AG04449 (cell line): ENCODE results near the gene IQSEC1.

Experiments
- CTCF ChIA-PET: fragments of 350-600 bp; formaldehyde crosslinking; extraction: SDS; loops from one replicate; lab custom pipeline; 2021; ENCODE audit warnings: antibody characterized with exemption; lab: Yijun Ruan, JAX
- POLR2A ChIA-PET: fragments of 400-600, 350-600 bp; formaldehyde crosslinking; extraction: SDS; loops from one replicate; lab custom pipeline; 2020; ENCODE audit warnings: antibody characterized with exemption, inconsistent platforms; lab: Yijun Ruan, JAX
- DNase-seq: peaks from one replicate; pipeline ENCODE4 v3.0.0-alpha.2; 2010; ENCODE audit warnings: low read depth, low spot score
- H3K4me3 ChIP-seq: 2 replicates; pipeline ENCODE4 v1.5.1; 2011; ENCODE audit warnings: low read depth, mild to moderate bottlenecking, control low read depth, low read length
- CTCF ChIP-seq: IDR thresholded peaks from one replicate; pipeline ENCODE4 v1.5.1; 2011; ENCODE audit warnings: mild to moderate bottlenecking, moderate library complexity, low read length, control low read depth, inconsistent platforms; ENCODE audit not compliant: insufficient read depth; ENCODE audit errors: missing control alignments

The IQSEC1 gene

GRCh38 chr3:13043656-13044055 lies 29.6 kb downstream of the IQSEC1 start:
- no peak overlapping the region for H3K4me3 ChIP-seq
- DNase-seq, result no peak
- CTCF ChIA-PET, result no interaction called here
- POLR2A ChIA-PET, result no interaction called here
- TF ChIP-seq CTCF, result no peak

GRCh38 chr3:13042715-13043271 lies 30.4 kb downstream of the IQSEC1 start:
- ChIA-PET POLR2A (no interaction called here), CTCF (no interaction called here)
- DNase-seq, result no peak

GRCh38 chr3:13042127-13042701 lies 31.0 kb downstream of the IQSEC1 start:
- CTCF ChIA-PET, result no interaction called here
- POLR2A ChIA-PET, result no interaction called here
- no peak for DNase-seq
- no peak overlapping the region for H3K4me3 ChIP-seq
- no peak for TF ChIP-seq CTCF

More at GRCh38 chr3:13042715-13043271, 30.4 kb downstream of the IQSEC1 start:
- no peak for TF ChIP-seq CTCF
- H3K4me3 ChIP-seq, result no peak overlapping the region

GRCh38 chr3:13041113-13041776 lies 32.0 kb downstream of the IQSEC1 start:
- CTCF ChIA-PET, result no interaction called here

GRCh38 chr3:13040361-13041074 lies 32.7 kb downstream of the IQSEC1 start:
- POLR2A ChIA-PET, result no interaction called here
- no peak for TF ChIP-seq CTCF
- CTCF ChIA-PET, result interaction anchor here (1.7 kb wide), 1 partner anchor 9 kb away, joined by 5 read pairs; no protein-coding TSS in a partner anchor
- no peak overlapping the region for H3K4me3 ChIP-seq
- DNase-seq, result no peak

More at GRCh38 chr3:13041113-13041776, 32.0 kb downstream of the IQSEC1 start:
- no peak overlapping the region for H3K4me3 ChIP-seq
- POLR2A ChIA-PET, result no interaction called here
- no peak for DNase-seq
- no peak for TF ChIP-seq CTCF
